Trophoblast cell (in vitro differentiated cells and primary cell): ENCODE results near the gene F7.

Experiments
- DNase-seq, 2 donors: peaks; one replicate each; pipeline ENCODE4 v3.0.0-alpha.2; 2016
- H2AFZ ChIP-seq: 2 replicates; pipeline ENCODE4 v1.6.1; 2013; ENCODE audit warnings: low read length, moderate library complexity, mild to moderate bottlenecking; ENCODE audit not compliant: insufficient read depth, poor library complexity
- H2AK5ac ChIP-seq: 2 replicates; pipeline ENCODE4 v1.6.1; 2013; ENCODE audit warnings: mild to moderate bottlenecking, low read length
- H2BK120ac ChIP-seq: 2 replicates; pipeline ENCODE4 v1.6.1; 2013; ENCODE audit warnings: low read length, mild to moderate bottlenecking, moderate library complexity; ENCODE audit not compliant: insufficient read depth, poor library complexity
- H2BK12ac ChIP-seq: 2 replicates; pipeline ENCODE4 v1.6.1; 2013; ENCODE audit warnings: mild to moderate bottlenecking, low read length, moderate library complexity
- H2BK5ac ChIP-seq: 2 replicates; pipeline ENCODE4 v1.6.1; 2013; ENCODE audit warnings: low read length, low read depth, moderate library complexity, mild to moderate bottlenecking; ENCODE audit not compliant: poor library complexity
- H3K14ac ChIP-seq: 2 replicates; pipeline ENCODE4 v1.6.1; 2013; ENCODE audit warnings: mild to moderate bottlenecking, low read length
- H3K18ac ChIP-seq: 2 replicates; pipeline ENCODE4 v1.6.1; 2013; ENCODE audit warnings: mild to moderate bottlenecking, low read length
- H3K23ac ChIP-seq: 2 replicates; pipeline ENCODE4 v1.6.1; 2013; ENCODE audit warnings: low read length
- H3K27ac ChIP-seq: 2 replicates; pipeline ENCODE4 v1.5.1; 2013; ENCODE audit warnings: low read depth, mild to moderate bottlenecking, inconsistent platforms, low read length, moderate library complexity
- H3K27me3 ChIP-seq: 2 replicates; pipeline ENCODE4 v1.6.1; 2013; ENCODE audit warnings: inconsistent platforms, mild to moderate bottlenecking, low read length, moderate library complexity; ENCODE audit not compliant: insufficient read depth
- H3K36me3 ChIP-seq, 2 experiments: 1 replicate in 1 of 2; 2 replicates in 1 of 2; pipeline ENCODE4 v1.6.1; 2013; ENCODE audit warnings: low read length in 2 of 2, mild to moderate bottlenecking in 2 of 2, moderate library complexity in 1 of 2; ENCODE audit not compliant: insufficient read depth in 2 of 2, control insufficient read depth in 1 of 2
- H3K4ac ChIP-seq: 2 replicates; pipeline ENCODE4 v1.6.1; 2013; ENCODE audit warnings: low read depth, mild to moderate bottlenecking, low read length, moderate library complexity
- H3K4me1 ChIP-seq, 2 experiments: 1 replicate in 1 of 2; 2 replicates in 1 of 2; pipeline ENCODE4 v1.6.1; 2013; ENCODE audit warnings: low read length in 2 of 2, mild to moderate bottlenecking in 2 of 2, moderate library complexity in 1 of 2; ENCODE audit not compliant: insufficient read depth in 2 of 2, control insufficient read depth in 1 of 2
- H3K4me2 ChIP-seq: 2 replicates; pipeline ENCODE4 v1.6.1; 2013; ENCODE audit warnings: inconsistent platforms, mild to moderate bottlenecking, low read length, moderate library complexity
- H3K4me3 ChIP-seq: 2 replicates; pipeline ENCODE4 v1.5.1; 2013; ENCODE audit warnings: mild to moderate bottlenecking, low read depth, low read length, inconsistent platforms
- H3K79me1 ChIP-seq: one replicate; pipeline ENCODE4 v1.6.1; 2013; ENCODE audit warnings: low read length
- H3K79me2 ChIP-seq: 2 replicates; pipeline ENCODE4 v1.6.1; 2013; ENCODE audit warnings: low read length, mild to moderate bottlenecking; ENCODE audit not compliant: control insufficient read depth, insufficient read depth, poor library complexity
- H3K9ac ChIP-seq: 2 replicates; pipeline ENCODE4 v1.6.1; 2013; ENCODE audit warnings: mild to moderate bottlenecking, low read length
- H3K9me3 ChIP-seq: 2 replicates; pipeline ENCODE4 v1.6.1; 2013; ENCODE audit warnings: low read depth, mild to moderate bottlenecking, control low read depth, inconsistent platforms, low read length; ENCODE audit not compliant: insufficient read depth
- H4K12ac ChIP-seq: 2 replicates; pipeline ENCODE4 v1.6.1; 2013; ENCODE audit warnings: low read depth, mild to moderate bottlenecking, low read length, moderate library complexity
- H4K8ac ChIP-seq: 2 replicates; pipeline ENCODE4 v1.6.1; 2013; ENCODE audit warnings: low read depth, mild to moderate bottlenecking, low read length, moderate library complexity
- H4K91ac ChIP-seq: one replicate; pipeline ENCODE4 v1.6.1; 2013; ENCODE audit warnings: low read depth, mild to moderate bottlenecking, low read length, moderate library complexity
- WGBS: extraction: QIAGEN DNeasy Blood & Tissue Kit; methylation state at CpG from one replicate; pipeline ENCODE4 v1.1.7; 2013; ENCODE audit warnings: missing lambda C conversion rate; ENCODE audit not compliant: insufficient read length, insufficient coverage; ENCODE audit errors: extremely low coverage; 5-methylcytosine and 5-hydroxymethylcytosine counted together

Gene F7

DNA sequence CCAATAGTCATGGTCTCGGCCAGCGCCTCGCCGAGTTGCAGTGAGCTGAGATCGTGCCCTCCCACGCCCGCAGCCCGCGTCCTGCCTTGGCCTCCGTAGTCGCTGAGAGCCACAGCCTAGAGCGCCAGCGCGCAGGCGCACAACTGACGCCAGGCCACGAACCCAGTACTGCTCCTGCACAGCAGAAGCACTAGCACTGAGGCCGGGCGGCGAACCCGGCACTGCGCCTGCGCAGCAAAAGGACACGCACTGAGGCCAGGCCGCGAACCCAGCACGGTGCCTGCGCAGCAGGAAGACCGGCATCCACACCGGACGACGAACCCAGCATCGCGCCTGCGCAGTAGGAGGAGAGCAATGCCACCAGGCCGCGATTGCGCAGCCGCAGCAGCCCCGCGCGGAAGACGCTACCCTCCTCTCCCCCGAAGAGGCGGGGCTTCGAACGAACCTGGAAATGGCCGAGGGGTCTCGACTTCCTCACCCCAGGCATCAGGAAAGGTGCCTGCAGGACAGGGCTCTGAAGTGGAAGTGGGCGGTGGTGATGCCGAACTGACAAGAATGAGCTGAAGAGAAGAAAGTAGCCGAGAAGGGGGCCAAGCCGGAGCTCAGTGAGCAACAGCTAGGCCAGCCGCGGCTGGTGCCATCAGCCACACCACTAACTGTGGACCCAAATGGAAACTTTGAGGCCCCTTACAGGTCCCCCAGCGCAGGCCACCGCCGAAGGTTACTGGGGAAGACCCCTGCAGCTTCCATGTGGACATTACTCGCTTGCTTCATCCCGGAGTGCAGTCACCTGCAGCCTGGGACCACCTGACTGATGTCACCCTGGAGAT lies 24.5 kb downstream of the F7 start:
- H2BK120ac ChIP-seq, result no peak overlapping the region
- H3K79me1 ChIP-seq, result no peaks in the 10 kb centered on the region
- H4K91ac ChIP-seq, result no peak overlapping the region
- H4K12ac ChIP-seq, result no peak overlapping the region
- no peak overlapping the region for H3K4ac ChIP-seq
- H2BK5ac ChIP-seq, result no peak overlapping the region
- no peak overlapping the region for H3K9ac ChIP-seq
- H3K14ac ChIP-seq, result no peak overlapping the region
- no peak overlapping the region for H2AK5ac ChIP-seq
- no CpG with 5 or more reads among the region's 60 CpGs for WGBS
- H4K8ac ChIP-seq, result no peak overlapping the region
- H3K27me3 ChIP-seq, result no peaks in the 10 kb centered on the region
- H3K36me3 ChIP-seq, result no peaks in the 10 kb centered on the region
- H3K79me2 ChIP-seq, result no peaks in the 10 kb centered on the region
- no peak overlapping the region for H2AFZ ChIP-seq
- no peak overlapping the region for H3K27ac ChIP-seq
- H3K4me1 ChIP-seq, result peaks cover 0 to 4% of the 10 kb centered on the region in 2 experiments
- no peak overlapping the region for H2BK12ac ChIP-seq
- H3K23ac ChIP-seq, result no peak overlapping the region
- no peaks in the 10 kb centered on the region for H3K9me3 ChIP-seq
- no peak overlapping the region for H3K4me2 ChIP-seq
- peak in 1 of 2 donors; percentile 20 for DNase-seq
- no peak overlapping the region for H3K4me3 ChIP-seq
- H3K18ac ChIP-seq, result no peak overlapping the region

DNA sequence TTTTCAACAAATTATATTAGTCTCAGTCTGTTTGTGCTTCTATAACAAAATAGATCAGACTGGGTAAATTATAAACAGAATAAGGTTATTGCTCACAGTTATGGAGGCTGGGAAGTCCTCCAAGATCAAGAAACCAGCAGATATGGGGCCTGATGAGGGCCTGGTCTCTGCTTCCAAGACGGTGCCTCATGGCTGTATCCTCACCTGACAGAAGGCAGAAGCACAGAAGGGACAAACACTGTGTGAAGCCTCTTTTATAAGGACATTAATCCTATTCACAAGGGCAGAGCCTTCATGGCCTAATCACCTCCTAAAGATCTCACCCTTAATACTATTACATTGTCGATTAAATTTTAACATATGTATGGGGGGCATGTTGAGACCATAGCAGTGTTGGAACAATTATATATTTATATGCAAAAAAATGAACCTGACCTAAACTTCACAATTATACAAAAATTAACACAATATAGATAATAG lies 29.7 kb downstream of the F7 start:
- no peak overlapping the region for H3K4me2 ChIP-seq
- no peak overlapping the region for H3K4ac ChIP-seq
- H3K4me3 ChIP-seq, result no peak overlapping the region
- H3K27me3 ChIP-seq, result no peaks in the 10 kb centered on the region
- no peak overlapping the region for H2BK5ac ChIP-seq
- H2AFZ ChIP-seq, result no peak overlapping the region
- no peak overlapping the region for H3K9ac ChIP-seq
- H4K8ac ChIP-seq, result no peak overlapping the region
- no peak overlapping the region for H2BK120ac ChIP-seq
- H3K4me1 ChIP-seq, result no peaks in the 10 kb centered on the region
- WGBS, result no CpG with 5 or more reads among the region's 2 CpGs
- H3K14ac ChIP-seq, result no peak overlapping the region
- DNase-seq, result no peak
- H4K12ac ChIP-seq, result no peak overlapping the region
- H3K18ac ChIP-seq, result no peak overlapping the region
- no peaks in the 10 kb centered on the region for H3K9me3 ChIP-seq
- no peak overlapping the region for H2BK12ac ChIP-seq
- no peak overlapping the region for H3K23ac ChIP-seq
- H2AK5ac ChIP-seq, result no peak overlapping the region
- H3K36me3 ChIP-seq, result no peaks in the 10 kb centered on the region
- no peaks in the 10 kb centered on the region for H3K79me1 ChIP-seq
- H3K27ac ChIP-seq, result no peak overlapping the region
- H4K91ac ChIP-seq, result no peak overlapping the region
- no peaks in the 10 kb centered on the region for H3K79me2 ChIP-seq

DNA sequence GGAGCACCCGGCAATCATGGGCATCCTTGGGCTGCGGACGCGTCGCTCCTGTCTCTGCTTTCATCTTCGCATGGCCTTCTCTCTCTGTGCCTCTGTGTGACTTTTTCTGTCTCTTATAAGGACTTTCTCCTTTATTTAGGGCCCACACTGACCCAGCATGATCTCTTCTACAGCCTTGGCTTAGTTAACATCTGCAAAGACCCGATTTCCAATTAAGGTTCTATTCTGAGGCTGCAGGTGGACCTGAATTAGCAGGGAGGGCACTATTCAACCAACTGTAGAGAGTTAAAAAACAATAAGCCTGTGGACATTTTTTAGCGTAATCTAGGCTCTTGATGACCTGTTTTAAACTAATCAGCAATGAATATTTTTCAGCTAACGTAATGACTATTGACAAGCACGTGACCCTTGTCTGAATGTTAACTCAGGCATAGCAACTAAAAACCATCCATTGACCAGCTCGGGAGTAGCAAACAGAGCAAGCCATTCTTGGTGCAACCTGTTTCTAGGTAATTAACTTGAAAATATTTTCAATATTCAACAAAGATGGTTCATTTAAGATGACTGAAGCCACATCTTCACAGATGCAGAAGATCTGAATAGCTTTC lies 32.2 kb downstream of the F7 start:
- no peaks in the 10 kb centered on the region for H3K79me2 ChIP-seq
- peaks cover 2% of the 10 kb centered on the region for H3K9me3 ChIP-seq
- no peaks in the 10 kb centered on the region for H3K79me1 ChIP-seq
- no peaks in the 10 kb centered on the region for H3K36me3 ChIP-seq
- H3K4me3 ChIP-seq, result no peak overlapping the region
- no peak overlapping the region for H2BK12ac ChIP-seq
- H3K23ac ChIP-seq, result no peak overlapping the region
- H3K4ac ChIP-seq, result no peak overlapping the region
- no peak overlapping the region for H3K18ac ChIP-seq
- H4K8ac ChIP-seq, result no peak overlapping the region
- no peak overlapping the region for H2BK120ac ChIP-seq
- no peak overlapping the region for H2AK5ac ChIP-seq
- H3K4me2 ChIP-seq, result no peak overlapping the region
- H2AFZ ChIP-seq, result no peak overlapping the region
- no peak overlapping the region for H3K14ac ChIP-seq
- H4K91ac ChIP-seq, result no peak overlapping the region
- WGBS, result no CpG with 5 or more reads among the region's 11 CpGs
- H3K4me1 ChIP-seq, result no peaks in the 10 kb centered on the region
- H3K9ac ChIP-seq, result no peak overlapping the region
- H3K27me3 ChIP-seq, result no peaks in the 10 kb centered on the region
- H2BK5ac ChIP-seq, result no peak overlapping the region
- H4K12ac ChIP-seq, result no peak overlapping the region
- no peak for DNase-seq
- H3K27ac ChIP-seq, result no peak overlapping the region

DNA sequence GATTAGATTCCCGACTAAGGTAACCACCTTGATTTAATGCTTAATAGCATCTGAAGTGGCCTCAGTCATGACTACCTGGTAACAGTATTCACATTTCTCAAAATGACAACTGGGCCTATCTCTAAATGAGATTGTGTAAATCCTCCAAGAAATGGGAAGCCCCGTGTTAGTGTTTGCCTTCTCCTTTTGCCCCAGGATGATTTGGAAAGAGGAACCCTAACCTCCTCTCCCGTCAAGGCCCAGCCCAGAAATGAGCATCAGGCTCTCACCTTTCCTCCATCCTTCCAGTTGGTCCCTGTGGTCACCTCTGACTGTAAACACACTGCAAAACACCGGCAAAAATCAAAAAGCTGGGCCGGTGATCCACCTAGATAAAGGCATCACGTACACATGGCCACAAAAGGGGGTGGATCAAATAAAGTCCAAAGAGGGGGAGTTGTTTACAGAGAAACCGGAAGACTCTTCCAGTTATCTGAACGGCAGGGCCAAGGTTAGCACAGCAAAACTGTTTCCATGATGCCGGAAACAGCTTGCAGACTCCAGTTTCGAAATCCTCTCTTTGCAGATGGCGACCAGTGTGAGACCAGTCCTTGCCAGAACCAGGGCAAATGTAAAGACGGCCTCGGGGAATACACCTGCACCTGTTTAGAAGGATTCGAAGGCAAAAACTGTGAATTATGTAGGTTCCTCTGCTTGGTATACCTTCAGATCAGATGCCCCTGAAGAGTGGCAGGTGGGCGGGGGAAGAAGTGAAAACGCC lies 33.4 kb downstream of the F7 start:
- Histone ChIP-seq H2AFZ (no peak overlapping the region), H3K27ac (no peak overlapping the region), H3K79me2 (no peaks in the 10 kb centered on the region), H3K4me3 (no peak overlapping the region), H2AK5ac (no peak overlapping the region), H2BK12ac (no peak overlapping the region), H2BK120ac (no peak overlapping the region), H2BK5ac (no peak overlapping the region), H4K12ac (no peak overlapping the region), H3K27me3 (no peaks in the 10 kb centered on the region), H3K18ac (no peak overlapping the region), H3K4me1 (no peaks in the 10 kb centered on the region), H4K91ac (no peak overlapping the region), H3K36me3 (no peaks in the 10 kb centered on the region), H3K79me1 (no peaks in the 10 kb centered on the region), H3K9ac (no peak overlapping the region), H3K4me2 (no peak overlapping the region), H3K9me3 (peaks cover 2% of the 10 kb centered on the region), H3K14ac (no peak overlapping the region), H4K8ac (no peak overlapping the region), H3K23ac (no peak overlapping the region), H3K4ac (no peak overlapping the region)
- no peak for DNase-seq
- WGBS, result no CpG with 5 or more reads among the region's 16 CpGs
